ENCODE measurements around the gene SNX4. TPM values are rescaled to one million over a fixed set of nuclear protein-coding genes. Genes with fewer than 3 reads are reported as not detected.

SNX4 gene
- total RNA-seq, 2 donors from 2014 or later, result 45.0 to 59.7 TPM

GRCh38 chr3:125479091-125479490, 40.9 kb downstream of the SNX4 start:
- TF ChIP-seq, protein P1, sequence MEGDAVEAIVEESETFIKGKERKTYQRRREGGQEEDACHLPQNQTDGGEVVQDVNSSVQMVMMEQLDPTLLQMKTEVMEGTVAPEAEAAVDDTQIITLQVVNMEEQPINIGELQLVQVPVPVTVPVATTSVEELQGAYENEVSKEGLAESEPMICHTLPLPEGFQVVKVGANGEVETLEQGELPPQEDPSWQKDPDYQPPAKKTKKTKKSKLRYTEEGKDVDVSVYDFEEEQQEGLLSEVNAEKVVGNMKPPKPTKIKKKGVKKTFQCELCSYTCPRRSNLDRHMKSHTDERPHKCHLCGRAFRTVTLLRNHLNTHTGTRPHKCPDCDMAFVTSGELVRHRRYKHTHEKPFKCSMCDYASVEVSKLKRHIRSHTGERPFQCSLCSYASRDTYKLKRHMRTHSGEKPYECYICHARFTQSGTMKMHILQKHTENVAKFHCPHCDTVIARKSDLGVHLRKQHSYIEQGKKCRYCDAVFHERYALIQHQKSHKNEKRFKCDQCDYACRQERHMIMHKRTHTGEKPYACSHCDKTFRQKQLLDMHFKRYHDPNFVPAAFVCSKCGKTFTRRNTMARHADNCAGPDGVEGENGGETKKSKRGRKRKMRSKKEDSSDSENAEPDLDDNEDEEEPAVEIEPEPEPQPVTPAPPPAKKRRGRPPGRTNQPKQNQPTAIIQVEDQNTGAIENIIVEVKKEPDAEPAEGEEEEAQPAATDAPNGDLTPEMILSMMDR (IDR thresholded peaks at IDR 0.05), result no peak
- intact Hi-C loops (cut with DNase I), result no loop called here
- Histone ChIP-seq H3K9me3 (no peaks in the 10 kb centered on the region), H3K4me3 (no peak overlapping the region), H3K36me3 (no peaks in the 10 kb centered on the region), H3K4me1 (no peaks in the 10 kb centered on the region), H3K9ac (ENCODE audit: low read depth in 2 of 2, low read length in 2 of 2) (no peak overlapping the region), H3K27me3 (no peaks in the 10 kb centered on the region), H3K27ac (no peak overlapping the region)
- DNase-seq, result no peak

GRCh38 chr3:125478326-125478725, 41.7 kb downstream of the SNX4 start:
- Histone ChIP-seq H3K4me3 (no peak overlapping the region), H3K27ac (no peak overlapping the region), H3K9me3 (no peaks in the 10 kb centered on the region), H3K4me1 (no peaks in the 10 kb centered on the region), H3K36me3 (no peaks in the 10 kb centered on the region), H3K9ac (ENCODE audit: low read depth in 2 of 2, low read length in 2 of 2) (no peak overlapping the region), H3K27me3 (no peaks in the 10 kb centered on the region)
- intact Hi-C loops (cut with DNase I), result no loop called here
- no peak for DNase-seq
- TF ChIP-seq, protein P1 (IDR thresholded peaks at IDR 0.05), result no peak

GRCh38 chr3:125477701-125478100, 42.3 kb downstream of the SNX4 start:
- H3K9me3 ChIP-seq, result no peaks in the 10 kb centered on the region
- DNase-seq, result no peak
- no peak overlapping the region for H3K9ac ChIP-seq (ENCODE audit: low read depth in 2 of 2, low read length in 2 of 2)
- TF ChIP-seq, protein P1 (IDR thresholded peaks at IDR 0.05), result no peak
- no peak overlapping the region for H3K27ac ChIP-seq
- H3K4me3 ChIP-seq, result no peak overlapping the region
- H3K36me3 ChIP-seq, result no peaks in the 10 kb centered on the region
- H3K27me3 ChIP-seq, result no peaks in the 10 kb centered on the region
- H3K4me1 ChIP-seq, result no peaks in the 10 kb centered on the region
- intact Hi-C loops (cut with DNase I), result no loop called here

- no peak for DNase-seq
- intact Hi-C loops (cut with DNase I), result no loop called here
- TF ChIP-seq, protein P1 (IDR thresholded peaks at IDR 0.05), result no peak
- Histone ChIP-seq H3K4me1 (no peaks in the 10 kb centered on the region), H3K4me3 (no peak overlapping the region), H3K27me3 (no peaks in the 10 kb centered on the region), H3K9me3 (no peaks in the 10 kb centered on the region), H3K36me3 (peaks cover 8% of the 10 kb centered on the region), H3K27ac (no peak overlapping the region), H3K9ac (ENCODE audit: low read depth in 2 of 2, low read length in 2 of 2) (no peak overlapping the region)
Observed at GRCh38 chr3:125470671-125471070, 49.3 kb downstream of the SNX4 start.

DNA sequence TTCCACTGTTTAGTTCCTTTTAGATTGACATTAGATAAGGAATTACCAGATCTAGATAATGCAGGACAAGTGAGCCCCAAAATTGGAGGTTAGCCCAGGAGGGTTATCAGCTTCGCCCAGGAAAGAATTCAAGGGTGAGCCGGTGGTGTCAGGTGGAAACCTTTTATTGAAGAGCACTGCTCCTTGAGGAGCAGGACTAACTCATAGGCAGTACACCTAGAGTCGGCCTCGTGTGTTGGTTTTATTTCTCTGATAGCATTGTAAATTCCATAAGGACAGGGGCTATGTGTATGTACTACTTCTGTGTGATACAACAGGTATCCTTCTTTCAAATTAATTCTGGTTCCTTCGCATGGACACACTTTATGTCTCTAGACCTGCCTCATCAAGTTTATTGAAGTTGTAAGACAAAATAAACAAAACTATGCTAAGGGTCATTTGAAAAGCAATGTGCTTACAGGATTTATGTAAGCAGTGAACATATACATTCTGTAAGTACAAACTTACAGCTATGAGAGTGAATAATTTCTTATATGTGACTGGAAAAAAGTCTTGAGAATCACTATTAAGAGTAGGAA, 57.2 kb downstream of the SNX4 start:
- peak; percentile 33 for DNase-seq
- no peak overlapping the region for H3K4me3 ChIP-seq
- no peaks in the 10 kb centered on the region for H3K36me3 ChIP-seq
- no peaks in the 10 kb centered on the region for H3K27me3 ChIP-seq
- TF ChIP-seq, protein P1 (IDR thresholded peaks at IDR 0.05), result no peak
- peak overlapping the region in 1 of 2 donors; percentile 19 for H3K9ac ChIP-seq (ENCODE audit: low read depth in 2 of 2, low read length in 2 of 2)
- intact Hi-C loops (cut with DNase I), result loop anchor here (10.0 kb wide), 1 partner anchor 92 kb away; no protein-coding TSS in a partner anchor
- H3K27ac ChIP-seq, result no peak overlapping the region
- H3K9me3 ChIP-seq, result no peaks in the 10 kb centered on the region
- H3K4me1 ChIP-seq, result no peaks in the 10 kb centered on the region

Measured in colonic mucosa (tissue), 4 donors.